ENCODE data around the gene BMF. TPM values are rescaled to one million over a fixed set of nuclear protein-coding genes. Genes with fewer than 3 reads are reported as not detected.
"Not testable (repeated sequence)": the region's sequence is repeated elsewhere in the genome, so short reads cannot be mapped to it uniquely, and the experiment has no call there.

Gene BMF
- total RNA-seq, 4 donors from 2014 or later: 3.7 to 7.7 (median 5.3) TPM

- ATAC-seq (ENCODE audit: low FRiP score) (no peak), DNase-seq (ENCODE audit: low spot score) (no peak)
- TF ChIP-seq CTCF (IDR thresholded peaks at IDR 0.05): no peak
Measured at GRCh38 chr15:40134885-40135284, 26.2 kb upstream of the BMF start.

GRCh38 chr15:40133544-40133943 is 24.9 kb upstream of the BMF start:
- DNase-seq (ENCODE audit: low spot score) (no peak), ATAC-seq (ENCODE audit: low FRiP score) (no peak)
- no peak for TF ChIP-seq CTCF (IDR thresholded peaks at IDR 0.05)

GRCh38 chr15:40130799-40131502 is 22.3 kb upstream of the BMF start:
- ATAC-seq (ENCODE audit: low FRiP score) (no peak), DNase-seq (ENCODE audit: low spot score) (no peak)
- TF ChIP-seq CTCF (IDR thresholded peaks at IDR 0.05): no peak

GRCh38 chr15:40130118-40130517 is 21.4 kb upstream of the BMF start:
- ATAC-seq (ENCODE audit: low FRiP score) (no peak), DNase-seq (ENCODE audit: low spot score) (no peak)
- TF ChIP-seq CTCF (IDR thresholded peaks at IDR 0.05): no peak

GRCh38 chr15:40128766-40129660 is 20.3 kb upstream of the BMF start:
- no peak for TF ChIP-seq CTCF (IDR thresholded peaks at IDR 0.05)
- ATAC-seq (ENCODE audit: low FRiP score) (no peak), DNase-seq (ENCODE audit: low spot score) (no peak)

- TF ChIP-seq CTCF (IDR thresholded peaks at IDR 0.05): no peak
Measured at GRCh38 chr15:40125950-40126349, 17.3 kb upstream of the BMF start.

GRCh38 chr15:40124807-40125285 is 16.2 kb upstream of the BMF start:
- not testable (repeated sequence) for ATAC-seq (ENCODE audit: low FRiP score); DNase-seq (ENCODE audit: low spot score)

More at GRCh38 chr15:40125950-40126349, 17.3 kb upstream of the BMF start:
- no peak for ATAC-seq (ENCODE audit: low FRiP score)
- DNase-seq (ENCODE audit: low spot score): no peak

GRCh38 chr15:40124333-40124732 is 15.7 kb upstream of the BMF start:
- DNase-seq (ENCODE audit: low spot score); ATAC-seq (ENCODE audit: low FRiP score): not testable (repeated sequence)

- ATAC-seq (ENCODE audit: low FRiP score): not testable (repeated sequence)
Measured at GRCh38 chr15:40123863-40124262, 15.2 kb upstream of the BMF start.

GRCh38 chr15:40122989-40123388 is 14.3 kb upstream of the BMF start:
- ATAC-seq (ENCODE audit: low FRiP score); DNase-seq (ENCODE audit: low spot score): not testable (repeated sequence)

More at GRCh38 chr15:40123863-40124262, 15.2 kb upstream of the BMF start:
- not testable (repeated sequence) for DNase-seq (ENCODE audit: low spot score)

Measured in omental fat pad (tissue), 4 donors.